A549 (cell line): ENCODE data around the gene OR51B5.

Experiments used
- CTCF ChIP-seq: fragments of >200 bp; sonication (Bioruptor Twin); formaldehyde crosslinking; IDR thresholded peaks from 3 replicates; pipeline ENCODE4 v1.5.1; 2016
- REST ChIP-seq: fragments of 200-600 bp; sonication (generic); IDR thresholded peaks from 2 replicates; pipeline ENCODE4 v1.6.1; 2016; ENCODE audit warnings: antibody characterized with exemption, mild to moderate bottlenecking, moderate library complexity

DNA sequence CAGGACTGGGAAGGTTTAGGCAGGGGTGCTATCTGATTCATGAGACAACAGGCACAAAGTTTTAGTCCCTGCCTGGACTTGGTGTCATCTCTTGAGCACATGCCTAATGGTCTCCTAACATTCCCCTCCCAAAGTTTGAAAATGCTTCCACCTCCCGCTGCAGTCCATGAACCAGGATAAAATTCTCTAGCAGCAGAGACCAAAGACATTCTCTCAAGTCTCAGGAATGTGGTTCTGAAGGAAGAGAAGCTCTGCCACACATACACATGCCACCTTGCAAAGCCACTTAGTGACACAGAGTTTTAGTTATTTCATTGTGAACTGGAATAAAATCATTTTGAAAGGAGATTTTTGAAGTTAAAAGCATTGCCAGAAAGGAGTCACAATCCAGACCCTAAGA lies 23.5 kb upstream of the OR51B5 start:
- TF ChIP-seq CTCF (no peak), REST (no peak)
